GM12864 (cell line): ENCODE results near the gene C1S.

Source experiments
- DNase-seq: peaks from one replicate; pipeline ENCODE4 v3.0.0-alpha.2; 2011; ENCODE audit warnings: low read depth
- H3K4me3 ChIP-seq: 2 replicates; pipeline ENCODE4 v1.5.1; 2011; ENCODE audit warnings: mild to moderate bottlenecking, low read depth, low read length, control low read depth
- CTCF ChIP-seq: IDR thresholded peaks from 2 replicates; pipeline ENCODE4 v1.5.1; 2011; ENCODE audit warnings: low read depth, mild to moderate bottlenecking, moderate library complexity, low read length, control low read depth, inconsistent platforms; ENCODE audit errors: missing control alignments

C1S gene

GRCh38 chr12:7068240-7068993, 7.9 kb downstream of the C1S start:
- no peak overlapping the region for H3K4me3 ChIP-seq
- DNase-seq, result no peak
- no peak for TF ChIP-seq CTCF

DNA sequence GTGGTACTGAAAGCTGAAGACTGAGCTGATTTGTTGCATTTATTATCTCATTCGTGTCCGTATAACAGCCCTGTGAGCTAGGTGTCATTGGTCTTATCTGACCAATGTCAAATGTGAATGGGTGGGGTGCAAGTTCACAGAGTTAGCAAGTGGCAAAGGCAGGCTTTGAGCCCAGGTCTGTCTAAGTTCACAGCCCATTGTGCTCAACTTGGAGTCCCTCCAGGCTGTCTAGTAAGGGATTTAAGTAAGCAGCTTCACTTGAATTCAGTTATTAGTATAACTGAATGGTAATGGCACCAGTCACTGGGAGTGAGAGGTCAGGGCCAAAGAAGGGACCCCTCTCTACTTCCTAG, 8.5 kb downstream of the C1S start:
- no peak for DNase-seq
- TF ChIP-seq CTCF, result no peak
- H3K4me3 ChIP-seq, result no peak overlapping the region

DNA sequence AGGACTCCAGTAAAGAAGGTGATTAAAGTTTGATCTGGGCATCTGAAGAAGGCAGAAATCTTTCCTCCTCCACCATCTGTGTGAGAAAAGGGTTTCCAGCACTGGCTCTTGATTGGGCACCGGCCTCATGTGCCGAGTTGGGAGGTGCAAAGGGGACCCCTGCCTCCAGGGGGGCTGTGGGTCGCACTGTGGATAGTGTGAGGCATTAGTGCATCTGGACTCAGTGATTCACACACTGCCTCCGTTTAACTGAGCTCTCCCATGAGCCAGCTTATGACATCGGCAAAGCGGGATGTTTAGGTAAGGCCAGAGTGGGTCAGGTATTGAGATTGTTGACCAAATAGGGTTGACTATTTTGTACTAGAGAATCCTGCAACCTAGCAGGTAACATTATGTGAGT, 8.9 kb downstream of the C1S start:
- no peak for TF ChIP-seq CTCF
- no peak overlapping the region for H3K4me3 ChIP-seq
- no peak for DNase-seq

- TF ChIP-seq CTCF, result no peak
- no peak for DNase-seq
- H3K4me3 ChIP-seq, result no peak overlapping the region
Observed at GRCh38 chr12:7072035-7072434, 11.5 kb downstream of the C1S start.

DNA sequence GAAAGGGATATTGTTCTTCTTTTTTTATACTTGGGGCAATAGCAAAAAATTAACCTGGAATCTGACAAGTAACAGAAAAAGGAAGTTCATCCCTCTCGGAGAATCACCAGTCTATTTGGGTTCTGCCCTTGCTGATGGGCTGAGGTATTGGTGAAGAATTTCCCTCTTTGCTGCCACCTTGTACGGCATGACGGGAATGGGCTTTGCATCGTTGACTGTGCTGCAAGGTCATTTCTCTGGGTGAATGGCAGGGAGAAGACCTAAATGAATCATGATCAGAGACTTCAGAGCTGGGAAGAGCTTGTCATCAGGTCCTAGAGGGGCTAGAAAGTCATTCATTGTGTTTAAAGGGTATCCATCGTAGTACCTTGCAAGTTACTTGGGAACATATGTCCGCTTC, 12.0 kb downstream of the C1S start:
- no peak for DNase-seq
- no peak for TF ChIP-seq CTCF
- no peak overlapping the region for H3K4me3 ChIP-seq

DNA sequence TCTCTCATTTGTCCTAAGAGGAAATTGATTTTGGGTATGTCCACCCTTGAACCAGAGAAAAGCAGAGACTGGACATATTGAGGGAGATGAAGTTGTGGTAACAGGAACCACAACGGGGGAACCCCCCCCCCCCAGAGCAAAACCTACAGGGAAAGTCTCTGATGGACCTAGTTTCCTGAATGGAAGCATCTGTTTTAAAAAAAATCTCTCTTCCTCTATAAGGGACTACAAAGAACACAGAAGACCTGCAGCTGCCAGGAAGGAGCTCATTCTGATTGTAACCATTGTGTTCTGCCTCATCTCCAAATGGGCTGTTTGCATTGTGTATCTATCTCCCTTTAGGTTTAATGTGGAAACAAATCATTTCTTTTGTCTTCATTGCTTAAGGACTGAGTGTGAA, 13.4 kb downstream of the C1S start:
- TF ChIP-seq CTCF, result no peak
- H3K4me3 ChIP-seq, result no peak overlapping the region
- DNase-seq, result no peak

DNA sequence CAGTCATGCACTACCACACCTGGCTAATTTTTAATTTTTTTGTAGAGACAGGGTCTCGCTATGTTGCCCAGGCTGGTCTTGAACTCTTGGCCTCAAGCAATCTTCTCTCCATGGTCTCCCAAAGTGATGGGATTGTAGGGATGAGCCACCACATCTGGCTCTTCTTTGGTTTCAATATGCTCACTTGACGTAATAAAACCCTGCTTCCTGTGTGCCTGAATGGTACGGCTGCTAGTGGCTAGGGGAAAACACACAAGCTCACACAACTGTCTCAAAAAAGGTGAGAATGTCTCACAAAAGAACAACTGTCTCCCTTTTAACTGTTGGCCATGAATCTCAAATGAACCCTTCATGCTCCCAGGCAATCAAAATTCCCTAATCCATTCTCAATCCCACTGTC, 15.0 kb downstream of the C1S start:
- no peak for TF ChIP-seq CTCF
- H3K4me3 ChIP-seq, result no peak overlapping the region
- no peak for DNase-seq
